Upper lobe of right lung (tissue), 1 donor: ENCODE data around the gene ABLIM3. TPM values are rescaled to one million over a fixed set of nuclear protein-coding genes. Genes with fewer than 3 reads are reported as not detected.

Source experiments
- ATAC-seq: fragments of 200-7000 bp; cut with Tn5 transposase; one replicate; pipeline ENCODE4 v1.9.1; 2020; ENCODE audit warnings: mild to moderate bottlenecking, moderate library complexity
- DNase-seq: peaks from one replicate; pipeline ENCODE4 v3.0.0-alpha.2; 2020
- H3K27ac ChIP-seq: fragments of 200-600 bp; one replicate; pipeline ENCODE4 v1.8.0; 2022
- H3K27me3 ChIP-seq: fragments of 200-600 bp; one replicate; pipeline ENCODE4 v1.8.0; 2022; ENCODE audit warnings: mild to moderate bottlenecking
- H3K36me3 ChIP-seq: fragments of 200-600 bp; one replicate; pipeline ENCODE4 v1.8.0; 2022
- H3K4me1 ChIP-seq: fragments of 200-600 bp; one replicate; pipeline ENCODE4 v1.8.0; 2022
- H3K4me3 ChIP-seq: fragments of 200-600 bp; one replicate; pipeline ENCODE4 v1.8.0; 2022; ENCODE audit warnings: mild to moderate bottlenecking
- H3K9me3 ChIP-seq: fragments of 200-600 bp; one replicate; pipeline ENCODE4 v1.8.0; 2022
- intact Hi-C: fragments of 100-400 bp; cut with DNase I; formaldehyde crosslinking; loops from one replicate; pipeline ENCODE4 v1.11.0; 2022
- long read RNA-seq: library from polyadenylated mRNA; unstranded; transcript quantifications from one replicate; pipeline ENCODE4 v2.0.0, GENCODE V29; 2021
- total RNA-seq: library from RNA; stranded (reverse); fragmentation: NEBNext Ultra II Directional; extraction: Animal tissue kit (Norgen Biotek cat#: 25700); gene quantifications from one replicate; pipeline ENCODE4 v1.2.1, GENCODE V29; 2021
- TF ChIP-seq, protein P1 (sequence below): fragments of 200-600 bp; IDR thresholded peaks from one replicate; pipeline ENCODE4 v1.8.0; 2022; ENCODE audit warnings: antibody characterized with exemption
- donor health status: DM: no; HTN: yes; CAD: no; lungs with severe emphysema.

ABLIM3 gene
- total RNA-seq: 31.9 TPM
- long read RNA-seq, partial matches to known transcripts: 5 of 8 reads
- long read RNA-seq, other reads (novel, unspliced or antisense): 3 of 8 reads

- H3K27me3 ChIP-seq: no peaks in the 10 kb centered on the region
- H3K4me1 ChIP-seq: peaks cover 15% of the 10 kb centered on the region
- DNase-seq: peak; percentile 88
- TF ChIP-seq, protein P1, sequence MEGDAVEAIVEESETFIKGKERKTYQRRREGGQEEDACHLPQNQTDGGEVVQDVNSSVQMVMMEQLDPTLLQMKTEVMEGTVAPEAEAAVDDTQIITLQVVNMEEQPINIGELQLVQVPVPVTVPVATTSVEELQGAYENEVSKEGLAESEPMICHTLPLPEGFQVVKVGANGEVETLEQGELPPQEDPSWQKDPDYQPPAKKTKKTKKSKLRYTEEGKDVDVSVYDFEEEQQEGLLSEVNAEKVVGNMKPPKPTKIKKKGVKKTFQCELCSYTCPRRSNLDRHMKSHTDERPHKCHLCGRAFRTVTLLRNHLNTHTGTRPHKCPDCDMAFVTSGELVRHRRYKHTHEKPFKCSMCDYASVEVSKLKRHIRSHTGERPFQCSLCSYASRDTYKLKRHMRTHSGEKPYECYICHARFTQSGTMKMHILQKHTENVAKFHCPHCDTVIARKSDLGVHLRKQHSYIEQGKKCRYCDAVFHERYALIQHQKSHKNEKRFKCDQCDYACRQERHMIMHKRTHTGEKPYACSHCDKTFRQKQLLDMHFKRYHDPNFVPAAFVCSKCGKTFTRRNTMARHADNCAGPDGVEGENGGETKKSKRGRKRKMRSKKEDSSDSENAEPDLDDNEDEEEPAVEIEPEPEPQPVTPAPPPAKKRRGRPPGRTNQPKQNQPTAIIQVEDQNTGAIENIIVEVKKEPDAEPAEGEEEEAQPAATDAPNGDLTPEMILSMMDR: peak; percentile 97
- H3K4me3 ChIP-seq: peak within 1 kb of the TSS; percentile 79
- peak within 1 kb of the TSS; percentile 75 for H3K27ac ChIP-seq
- no peaks in the 10 kb centered on the region for H3K36me3 ChIP-seq
- ATAC-seq: peak; percentile 98
- intact Hi-C loops: loop anchor here (10.0 kb wide), 1 partner anchor 93 kb away; no protein-coding TSS in a partner anchor
- no peaks in the 10 kb centered on the region for H3K9me3 ChIP-seq
Observed at GRCh38 chr5:149141224-149141956, at the start of gene ABLIM3. Gene ABLIM3 (plus strand): TSS chr5:149141493. CDS start chr5:149142096, 603 bp downstream.

GRCh38 chr5:149093625-149094024 lies 47.7 kb upstream of the ABLIM3 start:
- no peak overlapping the region for H3K27ac ChIP-seq
- no peaks in the 10 kb centered on the region for H3K4me1 ChIP-seq
- H3K27me3 ChIP-seq: no peaks in the 10 kb centered on the region
- ATAC-seq (no peak), DNase-seq (no peak)
- intact Hi-C loops: no loop called here
- TF ChIP-seq, protein P1: no peak
- H3K36me3 ChIP-seq: no peaks in the 10 kb centered on the region
- H3K9me3 ChIP-seq: peaks cover 9% of the 10 kb centered on the region
- H3K4me3 ChIP-seq: no peak overlapping the region

DNA sequence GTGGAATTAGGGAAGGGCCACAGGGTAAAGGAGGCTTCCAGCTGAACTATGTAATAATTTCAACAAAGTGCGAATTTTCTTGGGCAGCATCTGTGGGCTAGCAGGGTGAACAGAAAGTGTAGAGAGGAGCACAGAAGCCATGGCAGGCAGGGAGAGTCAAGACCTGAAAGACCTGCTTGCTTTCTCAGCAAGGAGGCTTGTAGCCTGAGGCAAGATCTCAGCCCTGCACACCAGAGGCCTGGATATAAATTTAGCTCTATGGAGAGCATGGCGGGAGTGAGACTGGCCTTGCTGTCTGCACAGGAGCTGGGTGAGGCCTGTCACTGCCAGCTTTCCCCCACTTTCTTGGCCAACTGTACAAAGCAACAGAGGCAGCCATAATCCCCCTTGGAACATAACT lies 46.3 kb upstream of the ABLIM3 start:
- H3K4me1 ChIP-seq: no peaks in the 10 kb centered on the region
- DNase-seq: no peak
- intact Hi-C loops: no loop called here
- H3K27me3 ChIP-seq: no peaks in the 10 kb centered on the region
- no peak overlapping the region for H3K27ac ChIP-seq
- ATAC-seq: no peak
- TF ChIP-seq, protein P1: no peak
- peaks cover 13% of the 10 kb centered on the region for H3K9me3 ChIP-seq
- no peak overlapping the region for H3K4me3 ChIP-seq
- no peaks in the 10 kb centered on the region for H3K36me3 ChIP-seq

GRCh38 chr5:149099920-149100319 lies 41.4 kb upstream of the ABLIM3 start:
- H3K4me3 ChIP-seq: no peak overlapping the region
- no peaks in the 10 kb centered on the region for H3K36me3 ChIP-seq
- TF ChIP-seq, protein P1: no peak
- DNase-seq (no peak), ATAC-seq (no peak)
- intact Hi-C loops: no loop called here
- no peaks in the 10 kb centered on the region for H3K27me3 ChIP-seq
- peaks cover 16% of the 10 kb centered on the region for H3K9me3 ChIP-seq
- H3K4me1 ChIP-seq: no peaks in the 10 kb centered on the region
- no peak overlapping the region for H3K27ac ChIP-seq

GRCh38 chr5:149100331-149100730 lies 41.0 kb upstream of the ABLIM3 start:
- H3K4me3 ChIP-seq: no peak overlapping the region

More at GRCh38 chr5:149100331-149100730, 41.0 kb upstream of the ABLIM3 start:
- no peaks in the 10 kb centered on the region for H3K4me1 ChIP-seq
- no peaks in the 10 kb centered on the region for H3K36me3 ChIP-seq
- peaks cover 16% of the 10 kb centered on the region for H3K9me3 ChIP-seq
- no peaks in the 10 kb centered on the region for H3K27me3 ChIP-seq
- H3K27ac ChIP-seq: no peak overlapping the region
- intact Hi-C loops: no loop called here
- ATAC-seq (no peak), DNase-seq (no peak)
- TF ChIP-seq, protein P1: no peak
